GM20431 (cell line): ENCODE data around the gene PLA2G3.
"Not testable (repeated sequence)": the region's sequence is repeated elsewhere in the genome, so short reads cannot be mapped to it uniquely, and the experiment has no call there.

Experiments
- in situ Hi-C: fragments of 300-500 bp; cut with MseI, MboI; formaldehyde crosslinking; loops from one replicate; pipeline ENCODE4 v1.15.0; 2020; ENCODE audit warnings: low sequenced_read_pairs; ENCODE audit not compliant: unreplicated experiment

The PLA2G3 gene

DNA sequence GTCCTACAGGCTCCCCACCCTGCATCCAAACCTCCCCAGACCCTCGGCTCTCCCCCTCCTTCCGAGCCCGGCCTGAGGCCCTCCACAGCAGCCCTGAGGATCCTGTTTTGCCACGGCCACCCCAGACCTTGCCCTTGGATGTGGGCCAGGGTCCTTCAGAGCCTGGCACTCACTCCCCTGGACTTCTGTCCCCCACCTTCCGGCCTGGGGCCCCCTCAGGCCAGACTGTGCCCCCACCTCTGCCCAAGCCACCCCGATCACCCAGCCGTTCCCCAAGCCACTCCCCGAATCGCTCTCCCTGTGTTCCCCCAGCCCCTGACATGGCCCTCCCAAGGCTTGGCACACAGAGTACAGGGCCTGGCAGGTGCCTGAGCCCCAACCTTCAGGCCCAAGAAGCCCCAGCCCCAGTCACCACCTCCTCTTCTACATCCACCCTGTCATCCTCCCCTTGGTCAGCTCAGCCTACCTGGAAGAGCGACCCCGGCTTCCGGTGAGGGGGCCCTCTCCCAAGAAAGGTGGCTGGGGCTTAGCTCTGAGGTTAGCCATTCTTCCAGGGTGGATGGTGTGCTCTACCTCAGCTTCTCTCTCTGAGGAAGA is 14.7 kb downstream of the PLA2G3 start:
- in situ Hi-C loops: no loop called here

GRCh38 chr22:31124811-31125465 is 15.4 kb downstream of the PLA2G3 start:
- in situ Hi-C loops: no loop called here

DNA sequence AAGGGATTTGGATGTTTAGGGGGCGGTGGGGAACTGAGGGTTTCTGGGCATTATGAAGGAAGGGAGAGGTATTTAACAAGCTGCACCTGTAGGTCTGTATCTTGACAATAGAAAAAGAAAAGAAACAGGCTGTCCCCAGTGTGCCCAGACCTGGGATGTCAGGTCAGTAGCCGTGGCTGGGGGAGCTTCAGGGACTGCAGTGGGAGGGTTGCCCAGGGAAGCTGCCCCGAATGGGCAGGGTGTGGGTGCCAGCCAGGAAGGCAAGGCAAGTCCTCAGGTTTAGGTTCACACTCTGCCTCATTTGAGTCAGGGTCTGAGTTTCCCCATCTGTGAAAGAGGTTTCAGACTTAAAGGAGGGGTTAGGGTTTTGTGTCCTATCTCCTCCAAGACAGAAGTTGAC is 16.0 kb downstream of the PLA2G3 start:
- in situ Hi-C loops: no loop called here

- in situ Hi-C loops: no loop called here
Measured at GRCh38 chr22:31123292-31123602, 17.1 kb downstream of the PLA2G3 start.

DNA sequence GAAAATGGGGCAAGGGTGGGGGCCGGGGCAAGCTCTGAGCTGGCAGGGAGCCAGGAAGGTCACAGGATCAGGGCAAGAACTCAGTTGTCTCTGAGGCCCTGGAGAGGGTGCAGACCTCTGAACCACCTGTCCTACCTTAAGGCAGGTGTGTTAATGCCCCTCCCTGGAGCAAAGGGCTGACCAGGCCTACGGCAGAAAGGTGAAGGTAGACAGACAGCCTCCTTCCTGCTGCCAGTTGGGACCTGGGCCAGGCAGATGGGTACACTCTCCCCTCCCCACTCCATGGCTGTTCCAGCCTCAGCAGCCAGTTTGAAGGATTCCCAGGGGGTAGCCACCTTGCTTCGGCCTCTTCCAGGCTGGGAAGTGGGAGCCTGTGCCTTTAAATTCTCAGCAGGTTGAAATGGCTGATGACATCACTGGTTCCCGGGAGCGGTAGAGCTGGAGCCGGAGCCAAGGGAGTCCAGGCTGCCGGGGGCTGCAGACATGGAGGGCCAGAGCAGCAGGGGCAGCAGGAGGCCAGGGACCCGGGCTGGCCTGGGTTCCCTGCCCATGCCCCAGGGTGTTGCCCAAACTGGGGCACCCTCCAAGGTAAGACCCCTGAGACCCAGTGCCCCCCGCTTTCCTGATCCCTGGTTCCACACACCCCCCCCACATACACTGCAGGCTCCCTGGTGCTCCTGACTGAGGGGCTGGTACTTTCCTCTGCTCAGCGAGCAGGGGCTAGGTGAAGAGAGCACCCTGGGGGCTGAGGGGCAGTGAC is 17.6 kb downstream of the PLA2G3 start, which contains the start of gene INPP5J:
Gene INPP5J, plus strand, starts transcription at position 435 of the 760 bp plus-strand sequence. Its CDS starts 49 bp downstream, at position 484.
- in situ Hi-C loops: no loop called here

GRCh38 chr22:31122196-31122531 is 18.1 kb downstream of the PLA2G3 start:
- in situ Hi-C loops: no loop called here

DNA sequence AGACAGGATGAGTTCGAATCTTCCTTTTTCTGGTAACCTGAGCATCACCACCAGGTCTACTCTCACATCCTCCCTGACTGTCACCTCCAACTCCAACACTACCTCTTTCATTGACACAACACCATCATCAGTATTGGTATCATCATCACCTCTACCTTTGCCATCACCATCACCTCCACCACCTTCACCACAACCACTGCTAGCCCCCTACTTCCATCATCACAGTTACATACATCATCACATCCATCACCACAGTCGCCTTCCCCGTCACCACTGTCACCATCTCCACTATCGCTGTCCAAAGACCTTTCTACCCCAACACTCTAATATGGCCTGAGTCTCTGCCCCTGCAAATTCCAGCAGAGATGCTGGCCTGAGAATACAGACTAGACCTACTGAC is 18.9 kb downstream of the PLA2G3 start:
- in situ Hi-C loops: no loop called here

GRCh38 chr22:31120642-31121041 is 19.7 kb downstream of the PLA2G3 start:
- in situ Hi-C loops: no loop called here

DNA sequence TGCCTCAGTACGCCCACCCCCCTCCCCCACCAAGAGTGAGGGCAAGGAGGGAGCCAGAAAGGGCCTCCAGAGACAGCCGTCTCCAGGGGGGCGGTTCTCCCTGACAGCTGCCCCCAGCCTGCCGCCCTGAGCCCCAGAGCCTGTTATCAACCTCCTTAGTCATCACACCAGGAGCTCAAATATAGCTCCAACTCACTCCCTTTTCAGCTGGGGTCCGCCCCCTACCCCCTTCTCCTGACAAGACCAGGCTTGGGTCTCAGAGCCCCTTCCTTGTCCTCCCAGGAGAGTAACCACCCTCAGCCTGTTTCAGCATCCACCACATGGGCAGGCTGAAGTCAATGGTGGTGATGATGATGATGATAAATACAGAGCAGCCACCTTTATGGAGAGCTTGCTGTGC is 20.1 kb downstream of the PLA2G3 start:
- in situ Hi-C loops: no loop called here

DNA sequence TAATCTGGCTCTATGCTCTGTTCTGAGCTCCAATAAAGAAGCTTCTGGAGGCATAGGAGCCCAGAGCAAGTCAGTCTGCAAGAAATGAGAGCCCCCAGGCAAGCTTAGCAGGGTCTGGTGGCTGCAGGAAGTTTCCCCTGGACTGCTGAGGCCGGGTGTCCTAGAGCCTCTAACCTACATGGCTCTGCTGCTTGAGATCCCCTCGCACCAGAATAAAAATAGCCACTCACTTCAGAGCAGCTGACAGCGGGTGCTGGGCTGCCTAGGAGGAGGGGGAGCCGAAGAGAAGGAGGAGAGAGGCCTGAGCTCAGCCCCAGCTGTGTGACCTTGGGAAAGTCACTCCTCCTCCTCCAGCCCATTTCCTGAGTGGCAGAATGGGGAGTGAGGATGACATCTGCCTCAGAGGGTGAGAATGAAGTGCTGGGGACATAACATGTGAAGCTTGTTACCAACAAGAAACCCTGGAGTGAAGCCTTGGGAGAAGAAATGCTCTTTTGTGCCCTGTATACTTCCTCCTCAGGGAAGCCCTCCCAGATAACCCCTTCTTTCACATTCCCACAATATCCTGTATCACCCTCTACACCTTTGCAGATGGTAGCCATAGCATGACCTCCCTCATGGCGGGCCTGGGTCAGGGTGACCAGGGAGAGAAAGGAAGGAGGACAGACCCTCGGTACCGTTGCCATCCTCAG is 21.1 kb downstream of the PLA2G3 start:
- in situ Hi-C loops: no loop called here

DNA sequence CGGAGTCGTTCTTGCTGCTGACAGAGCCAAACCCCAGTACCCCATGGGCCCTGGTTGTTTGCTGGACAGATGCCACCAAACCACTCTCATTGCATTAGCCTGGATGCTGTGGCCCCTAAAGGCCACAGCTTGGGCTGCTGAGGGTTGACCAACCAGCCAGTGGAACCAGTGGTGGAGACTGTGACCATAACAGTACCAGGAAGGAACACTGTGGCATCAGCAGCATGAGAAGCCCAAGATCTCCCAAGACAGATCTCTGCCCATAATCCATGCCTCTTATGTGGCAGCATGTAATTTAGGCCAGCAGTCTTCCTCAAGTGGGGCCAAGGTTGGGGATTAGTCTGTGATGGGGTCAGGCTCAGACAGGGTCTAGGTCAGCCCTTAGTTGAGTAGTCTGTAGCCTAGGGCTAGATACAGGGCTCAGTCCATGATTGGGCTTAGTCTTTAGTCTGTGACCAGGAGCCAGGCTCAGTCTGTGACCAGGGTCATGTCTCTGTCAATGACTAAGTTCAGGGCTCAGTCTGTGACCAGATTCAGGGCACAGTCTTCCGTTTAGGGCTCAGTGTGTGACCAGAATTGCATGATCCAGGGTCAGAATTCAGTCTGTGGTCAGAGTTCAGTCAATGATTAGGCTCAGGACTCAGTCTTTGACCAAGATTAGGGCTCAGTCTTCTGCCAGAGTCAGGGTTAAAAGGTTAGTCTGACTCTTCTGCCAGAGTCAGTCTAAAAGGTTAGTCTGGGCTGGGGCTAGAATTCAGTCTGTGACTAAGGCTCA is 22.1 kb downstream of the PLA2G3 start:
- in situ Hi-C loops: no loop called here

DNA sequence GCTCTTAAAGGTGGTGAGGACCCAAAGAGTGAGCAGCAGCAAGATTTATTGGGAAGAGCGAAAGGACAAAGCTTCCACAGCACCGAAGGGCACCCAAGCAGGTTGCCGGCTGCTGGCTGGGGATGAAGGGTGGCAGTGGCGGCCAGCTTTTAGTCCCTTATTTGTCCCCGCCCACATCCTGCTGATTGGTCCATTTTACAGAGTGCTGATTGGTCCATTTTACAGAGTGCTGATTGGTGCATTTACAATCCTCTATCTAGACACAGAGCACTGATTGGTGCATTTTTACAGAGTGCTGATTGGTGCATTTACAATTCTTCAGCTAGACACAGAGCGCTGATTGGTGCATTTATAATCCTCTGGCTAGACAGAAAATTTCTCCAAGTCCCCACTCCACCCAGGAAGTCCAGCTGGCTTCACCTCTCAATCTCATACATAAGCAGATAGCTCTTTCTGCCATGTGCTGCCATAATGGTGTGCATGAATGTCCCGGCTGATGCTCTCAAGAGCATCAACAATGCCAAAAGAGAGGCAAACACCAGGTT is 27.7 kb downstream of the PLA2G3 start:
- in situ Hi-C loops: not testable (repeated sequence)

DNA sequence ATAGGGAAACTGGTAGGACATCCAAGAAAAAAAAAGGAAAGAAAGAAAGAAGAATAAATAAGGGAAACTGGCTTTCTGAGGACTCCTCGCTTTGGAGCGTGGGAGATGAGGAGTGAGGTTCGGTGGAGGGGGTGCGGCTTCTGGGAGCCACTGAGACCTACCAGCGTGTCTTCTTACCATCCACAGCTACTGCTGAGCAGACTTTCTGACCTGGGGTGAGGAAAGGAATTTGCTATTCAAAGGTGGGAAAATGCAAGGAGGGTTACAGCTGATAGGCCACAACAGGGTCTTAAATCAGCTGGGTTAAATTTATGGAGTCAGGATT is 32.5 kb downstream of the PLA2G3 start:
- in situ Hi-C loops: no loop called here

DNA sequence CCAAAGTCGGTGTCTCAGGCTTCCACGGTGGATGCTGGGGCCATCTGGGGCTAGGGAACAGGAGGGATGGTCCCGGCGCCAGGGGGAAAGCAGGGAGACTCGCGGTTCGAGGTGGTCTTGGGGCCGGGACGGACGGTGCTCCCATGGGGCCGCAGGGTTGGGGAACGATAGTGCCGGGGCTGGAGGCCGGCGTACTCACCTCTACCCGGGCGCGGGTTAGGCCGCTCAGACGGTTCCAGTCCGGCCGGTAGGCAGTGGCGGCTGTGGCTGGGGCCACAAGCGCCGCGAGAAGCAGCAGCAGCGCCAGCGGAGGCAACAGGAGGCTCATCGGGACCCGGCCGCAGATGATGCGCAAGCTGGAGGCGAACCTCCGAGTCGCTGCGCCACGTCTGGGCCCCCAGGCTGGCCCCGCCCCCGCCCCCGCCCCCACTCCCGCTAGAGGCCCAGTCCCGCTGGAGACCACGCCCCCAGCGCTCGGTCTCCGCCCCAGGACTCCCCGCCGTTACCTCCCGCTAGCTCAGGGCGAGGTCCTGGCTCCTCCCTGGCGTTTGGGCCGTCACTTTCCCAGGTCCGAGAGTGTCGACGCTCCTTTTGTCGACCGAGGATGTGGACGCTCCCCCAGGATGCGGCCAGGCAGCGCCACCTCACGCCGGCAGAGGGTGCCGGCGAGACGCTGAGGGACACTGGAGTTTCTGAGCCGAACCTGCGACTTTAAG is 33.0 kb downstream of the PLA2G3 start, which contains the start of gene SELENOM:
Gene SELENOM, minus strand, starts transcription at position 391 of the 716 bp plus-strand sequence. Its CDS starts 63 bp downstream, at position 328.
- in situ Hi-C loops: no loop called here

- in situ Hi-C loops: no loop called here
Measured at GRCh38 chr22:31106731-31107177, 33.6 kb downstream of the PLA2G3 start.

- in situ Hi-C loops: no loop called here
Measured at GRCh38 chr22:31106001-31106571, 34.2 kb downstream of the PLA2G3 start.

- in situ Hi-C loops: no loop called here
Measured at GRCh38 chr22:31105282-31105929, 34.9 kb downstream of the PLA2G3 start.

- in situ Hi-C loops: no loop called here
Measured at GRCh38 chr22:31104869-31105268, 35.4 kb downstream of the PLA2G3 start.
